ENCODE results near the gene BMP6. TPM values are rescaled to one million over a fixed set of nuclear protein-coding genes. Genes with fewer than 3 reads are reported as not detected.

The BMP6 gene
- total and polyA plus RNA-seq, 2 experiments from 2014 or later: 0.84 to 2.8 TPM

GRCh38 chr6:7896465-7896987, 170.6 kb downstream of the BMP6 start (continued):
- TF ChIP-seq EZH2 (IDR thresholded peaks at IDR 0.05; ENCODE audit: low read depth, unreplicated experiment) (no peak), REST (IDR thresholded peaks at IDR 0.05; ENCODE audit: unreplicated experiment) (no peak), ETS1 (IDR thresholded peaks at IDR 0.05) (no peak), NANOG (IDR thresholded peaks at IDR 0.05; ENCODE audit: borderline replicate concordance) (no peak)

GRCh38 chr6:7897461-7898192, 171.7 kb downstream of the BMP6 start:
- H4K20me1 ChIP-seq (replicated peaks; ENCODE audit: insufficient read depth): peaks cover 15% of the 10 kb centered on the region
- no peaks in the 10 kb centered on the region for H3K27me3 ChIP-seq (ENCODE audit: insufficient read depth)
- H3K27ac Mint-ChIP-seq: no peak overlapping the region
- ATAC-seq (no peak), DNase-seq (ENCODE audit: low spot score) (no peak)
- H3K36me3 ChIP-seq (ENCODE audit: insufficient read depth): peaks cover 29% of the 10 kb centered on the region
- H3K9me2 ChIP-seq (ENCODE audit: insufficient read depth): no peaks in the 10 kb centered on the region
- no peak overlapping the region for H3K4me3 ChIP-seq
- no peak overlapping the region for H2AFZ ChIP-seq
- no peaks in the 10 kb centered on the region for H3F3A ChIP-seq (replicated peaks; ENCODE audit: low read depth)
- H3K27me3 Mint-ChIP-seq (ENCODE audit: insufficient read depth, low read depth, poor library complexity): peaks cover 3% of the 10 kb centered on the region
- H3K4me1 Mint-ChIP-seq: no peaks in the 10 kb centered on the region
- H3K4me3 Mint-ChIP-seq: no peak overlapping the region
- peaks cover 6% of the 10 kb centered on the region; the same call in 1 of the 2 replicates for H3K79me2 ChIP-seq (replicated peaks; ENCODE audit: insufficient read depth)
- no peak overlapping the region for H3K27ac ChIP-seq (ENCODE audit: low read depth)
- no peaks in the 10 kb centered on the region for H3K4me1 ChIP-seq (ENCODE audit: insufficient read depth)
- H3K4me2 ChIP-seq: no peak overlapping the region
- no peaks in the 10 kb centered on the region for H3K9me3 Mint-ChIP-seq
- H3K36me3 Mint-ChIP-seq (ENCODE audit: low read depth): peaks cover 94% of the 10 kb centered on the region
- TF ChIP-seq ZNF331 (CRISPR knock-in tag; IDR thresholded peaks at IDR 0.05; ENCODE audit: low read depth) (no peak), CTCF (conservative IDR thresholded peaks at IDR 0.05; ENCODE audit: low read depth in 2 of 2) (no peak), ZNF462 (CRISPR knock-in tag; IDR thresholded peaks at IDR 0.05) (no peak), ETS1 (IDR thresholded peaks at IDR 0.05) (no peak), POLR2AphosphoS5 (IDR thresholded peaks at IDR 0.05; ENCODE audit: low read depth) (no peak)
